ENCODE results near the gene ELOVL5. TPM values are rescaled to one million over a fixed set of nuclear protein-coding genes. Genes with fewer than 3 reads are reported as not detected.
"Not testable (repeated sequence)": the region's sequence is repeated elsewhere in the genome, so short reads cannot be mapped to it uniquely, and the experiment has no call there.

ELOVL5 gene
- total RNA-seq, 5 donors from 2014 or later (not counting 1 experiment from before 2014, with no cell fraction given) = 71.4 to 101 (median 86.5) TPM

DNA sequence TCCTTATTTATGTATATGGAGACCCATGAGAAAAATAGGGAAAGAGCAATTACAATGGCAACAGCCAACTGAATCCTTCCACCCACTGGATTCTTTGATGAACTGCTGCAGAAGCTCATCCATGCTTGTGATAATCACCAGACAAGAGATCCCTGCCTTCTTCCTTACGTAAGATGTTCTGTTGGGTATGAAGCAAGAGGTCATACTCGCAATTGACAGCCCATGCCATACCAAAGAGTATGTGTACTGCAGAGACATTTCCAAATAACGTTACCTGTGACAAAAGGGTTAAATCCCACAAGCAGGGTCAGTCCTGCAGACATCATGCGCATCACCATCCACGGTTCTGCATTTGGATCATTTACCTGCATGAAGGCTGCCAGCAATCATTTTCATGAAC is 27.8 kb downstream of the ELOVL5 start:
- no peak for ATAC-seq (replicated peaks in 1 of 4)
- peak overlapping the region in 1 of 2 donors; percentile 61 for H3K27ac Mint-ChIP-seq
- H3K4me1 Mint-ChIP-seq = peaks cover 68 to 72% (median 69%) of the 10 kb centered on the region in 3 donors
- peaks cover 3 to 9% of the 10 kb centered on the region in 2 experiments for H3K4me1 ChIP-seq (ENCODE audit: control insufficient read depth in 1 of 2, extremely low read depth in 1 of 2, insufficient read depth in 2 of 2, low read length in 2 of 2)
- no peaks in the 10 kb centered on the region for H3K27me3 ChIP-seq (replicated peaks in 1 of 2; ENCODE audit: control insufficient read depth in 2 of 2, extremely low read depth in 1 of 2, insufficient read depth in 2 of 2, low read length in 1 of 2)
- no peaks in the 10 kb centered on the region for H3K9me3 ChIP-seq
- H3K4me3 ChIP-seq (ENCODE audit: control insufficient read depth in 1 of 2, extremely low read depth in 1 of 2, low read length in 1 of 2) = no peak overlapping the region
- peaks cover 24% of the 10 kb centered on the region for H3K36me3 Mint-ChIP-seq
- CTCF ChIA-PET = interaction anchor here in 1 of 2 donors (1.1 kb wide), 1 partner anchor 11 kb away, joined by 4 read pairs; no protein-coding TSS in a partner anchor
- no peaks in the 10 kb centered on the region for H3K27me3 Mint-ChIP-seq
- 90% methylated on average over 3 of the region's 5 CpGs for whole genome bisulfite sequencing (ENCODE audit: insufficient coverage)
- H3K36me3 ChIP-seq (ENCODE audit: control insufficient read depth in 2 of 2, extremely low read depth in 1 of 2, insufficient read depth in 1 of 2, low read length in 1 of 2) = no peaks in the 10 kb centered on the region
- no peak overlapping the region for H3K27ac ChIP-seq (ENCODE audit: low read length)
- no peak overlapping the region for H3K4me3 Mint-ChIP-seq
- POLR2A ChIA-PET = no interaction called here
- no peaks in the 10 kb centered on the region for H3K9me3 Mint-ChIP-seq
- DNase-seq = no peak

DNA sequence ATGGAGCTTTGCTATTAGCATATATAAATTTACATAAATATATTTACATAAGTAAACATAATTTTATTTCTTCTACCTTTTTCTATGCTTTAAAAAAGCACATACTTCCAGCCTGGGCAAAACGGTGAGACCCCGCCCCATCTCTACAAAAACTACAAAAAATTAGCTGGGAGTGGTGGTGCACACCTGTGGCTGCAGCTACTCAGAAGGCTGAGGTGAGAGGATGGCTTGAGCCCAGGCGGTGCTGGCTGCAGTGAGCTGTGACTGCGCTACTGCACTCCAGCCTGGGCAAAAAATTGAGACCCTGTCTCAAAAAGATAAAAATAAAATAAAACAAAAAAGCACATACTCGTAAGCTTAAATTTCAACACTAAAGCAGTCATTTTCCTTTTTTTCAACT is 30.3 kb downstream of the ELOVL5 start:
- Histone ChIP-seq H3K9me3 (no peaks in the 10 kb centered on the region), H3K36me3 (ENCODE audit: control insufficient read depth in 2 of 2, extremely low read depth in 1 of 2, insufficient read depth in 1 of 2, low read length in 1 of 2) (no peaks in the 10 kb centered on the region), H3K27ac (ENCODE audit: low read length) (no peak overlapping the region), H3K4me1 (ENCODE audit: control insufficient read depth in 1 of 2, extremely low read depth in 1 of 2, insufficient read depth in 2 of 2, low read length in 2 of 2) (peaks cover 10 to 12% of the 10 kb centered on the region in 2 experiments), H3K27me3 (replicated peaks in 1 of 2; ENCODE audit: control insufficient read depth in 2 of 2, extremely low read depth in 1 of 2, insufficient read depth in 2 of 2, low read length in 1 of 2) (no peaks in the 10 kb centered on the region), H3K4me3 (ENCODE audit: control insufficient read depth in 1 of 2, extremely low read depth in 1 of 2, low read length in 1 of 2) (no peak overlapping the region)
- Mint-ChIP-seq H3K27ac (no peak overlapping the region), H3K27me3 (no peaks in the 10 kb centered on the region), H3K9me3 (no peaks in the 10 kb centered on the region), H3K36me3 (peaks cover 15% of the 10 kb centered on the region), H3K4me3 (no peak overlapping the region), H3K4me1 (peaks cover 76 to 78% (median 76%) of the 10 kb centered on the region in 3 donors)
- 100% methylated on average over 2 of the region's 5 CpGs for WGBS (ENCODE audit: insufficient coverage)
- ChIA-PET CTCF (interaction anchor here (0.6 to 1.3 kb wide), 5 partner anchors 16 to 147 kb away, joined by 3 to 8 read pairs (median 3); no protein-coding TSS in a partner anchor), POLR2A (no interaction called here)
- ATAC-seq (replicated peaks in 1 of 4) = no peak
- no peak for DNase-seq

DNA sequence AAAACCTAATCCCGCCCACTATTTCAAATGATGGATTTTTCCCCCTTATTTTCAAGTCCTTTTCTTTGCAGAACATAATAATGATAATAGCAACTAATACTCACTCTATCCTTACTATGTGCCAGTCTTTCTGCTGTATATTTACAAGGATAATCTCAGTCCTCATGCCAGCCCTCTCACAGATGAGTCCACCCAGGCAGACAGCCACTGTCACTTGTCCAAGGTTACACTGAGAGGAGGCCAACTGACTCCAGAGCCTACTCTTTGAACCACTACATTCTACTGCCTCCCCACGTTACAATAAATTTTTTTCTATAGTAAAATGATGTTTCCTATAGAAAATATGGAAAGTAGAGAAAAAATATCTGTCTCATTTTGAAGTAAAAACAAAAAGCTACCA is 30.9 kb downstream of the ELOVL5 start:
- peaks cover 14 to 15% of the 10 kb centered on the region in 2 experiments for H3K4me1 ChIP-seq (ENCODE audit: control insufficient read depth in 1 of 2, extremely low read depth in 1 of 2, insufficient read depth in 2 of 2, low read length in 2 of 2)
- Mint-ChIP-seq H3K4me1 (peaks cover 76 to 79% (median 77%) of the 10 kb centered on the region in 3 donors), H3K4me3 (no peak overlapping the region), H3K27ac (no peak overlapping the region), H3K36me3 (peaks cover 15% of the 10 kb centered on the region), H3K9me3 (no peaks in the 10 kb centered on the region), H3K27me3 (no peaks in the 10 kb centered on the region)
- H3K27ac ChIP-seq (ENCODE audit: low read length) = no peak overlapping the region
- no peaks in the 10 kb centered on the region for H3K36me3 ChIP-seq (ENCODE audit: control insufficient read depth in 2 of 2, extremely low read depth in 1 of 2, insufficient read depth in 1 of 2, low read length in 1 of 2)
- ATAC-seq (replicated peaks in 1 of 4) (no peak), DNase-seq (no peak)
- H3K4me3 ChIP-seq (ENCODE audit: control insufficient read depth in 1 of 2, extremely low read depth in 1 of 2, low read length in 1 of 2) = no peak overlapping the region
- no CpG with 5 or more reads among the region's 2 CpGs for WGBS (ENCODE audit: insufficient coverage)
- no peaks in the 10 kb centered on the region for H3K9me3 ChIP-seq
- H3K27me3 ChIP-seq (replicated peaks in 1 of 2; ENCODE audit: control insufficient read depth in 2 of 2, extremely low read depth in 1 of 2, insufficient read depth in 2 of 2, low read length in 1 of 2) = no peaks in the 10 kb centered on the region
- ChIA-PET CTCF (interaction anchor here in 1 of 2 donors (1.3 kb wide), 1 partner anchor 15 kb away, joined by 3 read pairs; no protein-coding TSS in a partner anchor), POLR2A (no interaction called here)

DNA sequence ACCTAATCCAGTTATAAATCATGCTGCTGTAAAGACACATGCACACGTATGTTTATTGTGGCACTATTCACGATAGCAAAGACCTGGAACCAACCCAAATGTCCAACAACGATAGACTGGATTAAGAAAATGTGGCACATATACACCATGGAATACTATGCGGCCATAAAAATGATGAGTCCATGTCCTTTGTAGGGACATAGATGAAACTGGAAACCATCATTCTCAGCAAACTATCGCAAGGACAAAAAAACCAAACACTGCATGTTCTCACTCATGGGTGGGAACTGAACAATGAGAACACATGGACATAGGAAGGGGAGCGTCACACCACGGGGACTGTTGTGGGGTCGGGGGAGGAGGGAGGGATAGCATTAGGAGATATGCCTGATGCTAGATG is 31.5 kb downstream of the ELOVL5 start:
- not testable (repeated sequence) for H3K27me3 ChIP-seq (replicated peaks in 1 of 2; ENCODE audit: control insufficient read depth in 2 of 2, extremely low read depth in 1 of 2, insufficient read depth in 2 of 2, low read length in 1 of 2); H3K4me3 ChIP-seq (ENCODE audit: control insufficient read depth in 1 of 2, extremely low read depth in 1 of 2, low read length in 1 of 2); H3K27ac ChIP-seq (ENCODE audit: low read length); H3K27me3 Mint-ChIP-seq; ATAC-seq (replicated peaks in 1 of 4); DNase-seq; H3K9me3 Mint-ChIP-seq; H3K9me3 ChIP-seq; H3K36me3 ChIP-seq (ENCODE audit: control insufficient read depth in 2 of 2, extremely low read depth in 1 of 2, insufficient read depth in 1 of 2, low read length in 1 of 2); H3K4me3 Mint-ChIP-seq
- Mint-ChIP-seq H3K27ac (peak overlapping the region in 1 of 2 donors; percentile 3), H3K36me3 (peaks cover 15% of the 10 kb centered on the region), H3K4me1 (peaks cover 76 to 79% (median 77%) of the 10 kb centered on the region in 3 donors)
- H3K4me1 ChIP-seq (ENCODE audit: control insufficient read depth in 1 of 2, extremely low read depth in 1 of 2, insufficient read depth in 2 of 2, low read length in 2 of 2) = peaks cover 15 to 19% of the 10 kb centered on the region in 2 experiments
- CTCF ChIA-PET = interaction anchor here in 1 of 2 donors (0.7 kb wide), 1 partner anchor 90 kb away, joined by 3 read pairs; no protein-coding TSS in a partner anchor
- POLR2A ChIA-PET = interaction anchor here in 1 of 2 donors (0.7 to 1.1 kb wide), 2 partner anchors 15 to 45 kb away, joined by 3 to 4 read pairs; no protein-coding TSS in a partner anchor
- WGBS (ENCODE audit: insufficient coverage) = no CpG with 5 or more reads among the region's 8 CpGs

GRCh38 chr6:53316142-53316541 is 32.6 kb downstream of the ELOVL5 start:
- H3K27ac ChIP-seq (ENCODE audit: low read length) = no peak overlapping the region
- H3K4me3 Mint-ChIP-seq = peak overlapping the region in 1 of 3 donors; percentile 9
- no peaks in the 10 kb centered on the region for H3K36me3 ChIP-seq (ENCODE audit: control insufficient read depth in 2 of 2, extremely low read depth in 1 of 2, insufficient read depth in 1 of 2, low read length in 1 of 2)
- CTCF ChIA-PET = interaction anchor here in 1 of 2 donors (0.9 kb wide), 1 partner anchor 13 kb away, joined by 5 read pairs; no protein-coding TSS in a partner anchor
- H3K4me1 ChIP-seq (ENCODE audit: control insufficient read depth in 1 of 2, extremely low read depth in 1 of 2, insufficient read depth in 2 of 2, low read length in 2 of 2) = peaks cover 19 to 27% of the 10 kb centered on the region in 2 experiments
- peaks cover 15% of the 10 kb centered on the region for H3K36me3 Mint-ChIP-seq
- DNase-seq (no peak), ATAC-seq (replicated peaks in 1 of 4) (no peak)
- H3K27me3 ChIP-seq (replicated peaks in 1 of 2; ENCODE audit: control insufficient read depth in 2 of 2, extremely low read depth in 1 of 2, insufficient read depth in 2 of 2, low read length in 1 of 2) = no peaks in the 10 kb centered on the region
- POLR2A ChIA-PET = interaction anchor here in 1 of 2 donors (0.6 kb wide), 2 partner anchors 8 to 53 kb away, joined by 3 to 8 read pairs; no protein-coding TSS in a partner anchor
- H3K27ac Mint-ChIP-seq = peak overlapping the region; percentile 64 to 65
- no peaks in the 10 kb centered on the region for H3K9me3 ChIP-seq
- no peaks in the 10 kb centered on the region for H3K27me3 Mint-ChIP-seq
- peaks cover 77 to 82% (median 77%) of the 10 kb centered on the region in 3 donors for H3K4me1 Mint-ChIP-seq
- no peak overlapping the region for H3K4me3 ChIP-seq (ENCODE audit: control insufficient read depth in 1 of 2, extremely low read depth in 1 of 2, low read length in 1 of 2)
- H3K9me3 Mint-ChIP-seq = no peaks in the 10 kb centered on the region

GRCh38 chr6:53315086-53315724 is 33.5 kb downstream of the ELOVL5 start:
- Histone ChIP-seq H3K4me3 (ENCODE audit: control insufficient read depth in 1 of 2, extremely low read depth in 1 of 2, low read length in 1 of 2) (no peak overlapping the region), H3K27me3 (replicated peaks in 1 of 2; ENCODE audit: control insufficient read depth in 2 of 2, extremely low read depth in 1 of 2, insufficient read depth in 2 of 2, low read length in 1 of 2) (no peaks in the 10 kb centered on the region), H3K9me3 (no peaks in the 10 kb centered on the region), H3K27ac (ENCODE audit: low read length) (no peak overlapping the region), H3K36me3 (ENCODE audit: control insufficient read depth in 2 of 2, extremely low read depth in 1 of 2, insufficient read depth in 1 of 2, low read length in 1 of 2) (no peaks in the 10 kb centered on the region), H3K4me1 (ENCODE audit: control insufficient read depth in 1 of 2, extremely low read depth in 1 of 2, insufficient read depth in 2 of 2, low read length in 2 of 2) (peaks cover 28 to 31% of the 10 kb centered on the region in 2 experiments)
- Mint-ChIP-seq H3K4me1 (peaks cover 77 to 86% (median 79%) of the 10 kb centered on the region in 3 donors), H3K36me3 (peaks cover 8% of the 10 kb centered on the region), H3K27me3 (no peaks in the 10 kb centered on the region), H3K27ac (peak overlapping the region; percentile 60 to 65), H3K4me3 (no peak overlapping the region), H3K9me3 (no peaks in the 10 kb centered on the region)
- ChIA-PET POLR2A (interaction anchor here in 1 of 2 donors (0.8 kb wide), 1 partner anchor 22 kb away, joined by 4 read pairs; no protein-coding TSS in a partner anchor), CTCF (interaction anchor here in 1 of 2 donors (0.6 to 0.9 kb wide), 2 partner anchors 12 to 164 kb away, joined by 4 to 5 read pairs; no protein-coding TSS in a partner anchor)
- no CpG with 5 or more reads among the region's 3 CpGs for WGBS (ENCODE audit: insufficient coverage)
- DNase-seq = no peak
- ATAC-seq (replicated peaks in 1 of 4) = no peak
